Subcutaneous preadipocyte (primary cell): Measurements from ENCODE around the gene GPR149. TPM values are rescaled to one million over a fixed set of nuclear protein-coding genes. Genes with fewer than 3 reads are reported as not detected.

Experiments
- small RNA-seq: library from RNA; depleted of rRNA; stranded (forward); fragments of <200 nt; gene quantifications from one replicate; pipeline ENCODE3, GENCODE V24; 2012
- total RNA-seq: library from RNA; depleted of rRNA; stranded (reverse); fragments of >200 nt; gene quantifications from 2 replicates; pipeline ENCODE4 v1.2.3, GENCODE V29; 2012

GPR149 gene, protein sequence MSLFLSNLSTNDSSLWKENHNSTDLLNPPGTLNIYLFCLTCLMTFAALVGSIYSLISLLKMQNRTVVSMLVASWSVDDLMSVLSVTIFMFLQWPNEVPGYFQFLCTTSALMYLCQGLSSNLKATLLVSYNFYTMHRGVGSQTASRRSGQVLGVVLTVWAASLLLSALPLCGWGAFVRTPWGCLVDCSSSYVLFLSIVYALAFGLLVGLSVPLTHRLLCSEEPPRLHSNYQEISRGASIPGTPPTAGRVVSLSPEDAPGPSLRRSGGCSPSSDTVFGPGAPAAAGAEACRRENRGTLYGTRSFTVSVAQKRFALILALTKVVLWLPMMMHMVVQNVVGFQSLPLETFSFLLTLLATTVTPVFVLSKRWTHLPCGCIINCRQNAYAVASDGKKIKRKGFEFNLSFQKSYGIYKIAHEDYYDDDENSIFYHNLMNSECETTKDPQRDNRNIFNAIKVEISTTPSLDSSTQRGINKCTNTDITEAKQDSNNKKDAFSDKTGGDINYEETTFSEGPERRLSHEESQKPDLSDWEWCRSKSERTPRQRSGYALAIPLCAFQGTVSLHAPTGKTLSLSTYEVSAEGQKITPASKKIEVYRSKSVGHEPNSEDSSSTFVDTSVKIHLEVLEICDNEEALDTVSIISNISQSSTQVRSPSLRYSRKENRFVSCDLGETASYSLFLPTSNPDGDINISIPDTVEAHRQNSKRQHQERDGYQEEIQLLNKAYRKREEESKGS
- total RNA-seq, result not detected in 2 replicates

DNA sequence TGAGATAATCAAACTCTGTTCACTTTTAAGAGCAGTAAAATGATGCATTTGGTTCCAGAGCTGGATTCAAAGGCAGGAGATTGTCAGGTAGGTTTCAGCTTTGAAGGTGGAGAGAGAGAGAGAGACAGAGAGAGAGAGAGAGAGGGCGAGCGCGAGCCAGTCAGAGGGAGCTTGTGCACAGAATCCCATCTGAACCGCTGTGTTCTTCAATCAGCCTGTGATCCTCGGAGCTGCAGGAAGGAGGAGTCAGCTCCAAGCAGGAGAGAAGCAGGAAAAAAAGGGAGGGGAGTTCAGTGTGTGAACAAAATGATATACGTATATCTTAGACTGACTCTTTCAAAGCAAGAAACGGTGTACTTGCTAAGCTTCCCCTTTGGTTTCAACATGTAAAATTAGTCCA lies at the start of gene GPR149:
TSS of gene GPR149 (minus strand) at position 177 of the 400 bp plus-strand sequence. CDS start 575 bp downstream, outside the sequence.

GRCh38 chr3:154323891-154324738 lies 105.9 kb downstream of the GPR149 start, which contains the start of gene DHX36:
TSS of gene DHX36 (minus strand) at chr3:154324487. CDS start at chr3:154324416, 71 bp downstream.

Small RNA genes within 50 kb of the gene (small RNA-seq; reads per million reads assigned to genes)
- not detected for gene RF01210

Other genes with a start within 250 kb of the GPR149 start
- gene DHX36, start 105.7 kb downstream of the GPR149 start, total RNA-seq, result 38.6 and 43.2 TPM in 2 replicates